Chondrocyte (in vitro differentiated cells): ENCODE measurements around the gene DTWD2. TPM values are rescaled to one million over a fixed set of nuclear protein-coding genes. Genes with fewer than 3 reads are reported as not detected.

Experiments used
- DNase-seq: peaks from one replicate; pipeline ENCODE4 v3.0.0; 2021; ENCODE audit warnings: mixed read lengths, low spot score
- H3K27ac Mint-ChIP-seq: one replicate; pipeline ENCODE4 v1.8.0; 2021; ENCODE audit warnings: mild to moderate bottlenecking, moderate library complexity, mixed read lengths; ENCODE audit not compliant: unreplicated experiment
- H3K27me3 Mint-ChIP-seq: 2 replicates; pipeline ENCODE4 v1.8.0; 2021; ENCODE audit warnings: low read depth, mixed read lengths
- H3K36me3 Mint-ChIP-seq: 2 replicates; pipeline ENCODE4 v1.8.0; 2021; ENCODE audit warnings: low read depth, mixed read lengths
- H3K4me1 Mint-ChIP-seq: 2 replicates; pipeline ENCODE4 v1.8.0; 2021; ENCODE audit warnings: low read depth, mild to moderate bottlenecking, mixed read lengths
- H3K4me3 Mint-ChIP-seq: one replicate; pipeline ENCODE4 v1.8.0; 2021; ENCODE audit warnings: mild to moderate bottlenecking, moderate library complexity, mixed read lengths; ENCODE audit not compliant: unreplicated experiment
- H3K9me3 Mint-ChIP-seq: 2 replicates; pipeline ENCODE4 v1.8.0; 2021; ENCODE audit warnings: low read depth, mixed read lengths
- long read RNA-seq: library from polyadenylated mRNA; stranded (forward); transcript quantifications from one replicate; pipeline ENCODE4 v2.0.0, GENCODE V29; 2021
- total RNA-seq: library from RNA; stranded (reverse); gene quantifications from 3 replicates; pipeline ENCODE4 v1.2.1, GENCODE V29; 2021
- TF ChIP-seq, protein P1 (sequence below): fragments of 200-600 bp; sonication (generic); IDR thresholded peaks from 2 replicates; pipeline ENCODE4 v1.5.0; 2021; ENCODE audit warnings: antibody characterized with exemption, mild to moderate bottlenecking, moderate library complexity

Gene DTWD2
- 7.9 to 10.5 TPM (median 9.0 TPM) in 3 replicates for total RNA-seq
- long read RNA-seq, partial matches to known transcripts = 0 of 4 reads
- long read RNA-seq, other reads (novel, unspliced or antisense) = 2 of 4 reads

DNA sequence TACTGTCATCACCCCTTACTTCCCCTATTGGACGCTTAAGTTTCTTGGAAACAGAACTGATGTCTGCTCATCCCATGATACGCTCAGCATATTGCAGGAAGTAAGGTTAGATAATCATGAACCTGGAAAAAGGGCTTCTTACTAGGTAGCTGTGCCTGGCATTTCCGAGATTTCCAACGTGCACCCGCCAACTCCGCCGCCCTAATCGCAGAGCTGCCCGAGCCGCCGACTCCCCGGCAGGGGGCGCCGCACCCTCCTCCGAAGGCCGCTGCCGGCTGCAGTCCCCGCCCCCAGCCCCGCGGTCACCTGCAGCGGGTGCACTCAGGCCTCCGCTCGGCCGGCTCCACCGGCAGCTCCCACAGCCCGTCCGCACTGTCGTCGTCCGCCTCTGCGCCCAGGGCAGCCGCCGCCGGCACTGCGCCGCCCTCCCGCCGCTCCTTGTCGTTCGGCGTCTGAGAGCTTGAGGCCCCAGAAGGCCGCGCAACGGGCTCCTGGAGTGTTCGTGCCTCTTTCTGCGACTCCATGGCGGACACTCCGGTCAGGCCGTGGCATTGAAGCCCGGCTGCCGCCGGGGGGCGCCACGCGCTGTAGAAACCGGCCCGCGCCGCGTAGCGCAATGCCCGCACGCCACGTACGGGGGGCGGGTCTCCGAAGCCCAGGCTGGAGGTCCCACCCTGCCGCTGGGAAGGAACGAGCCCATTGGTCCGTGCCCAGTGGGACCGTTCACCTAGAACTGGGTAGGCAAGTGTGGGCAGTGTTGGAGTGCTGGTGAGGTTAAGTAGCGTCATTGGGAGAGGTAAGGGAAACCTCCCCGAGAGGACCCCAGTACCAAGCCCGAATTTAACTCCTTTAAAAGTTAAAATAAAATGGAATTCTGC, at the start of gene DTWD2:
TSS of gene DTWD2 (minus strand) at position 560 of the 878 bp plus-strand sequence. CDS start at position 524, 36 bp downstream.
- peak; percentile 97 for DNase-seq
- H3K36me3 Mint-ChIP-seq = peaks cover 1% of the 10 kb centered on the region
- peak within 1 kb of the TSS; percentile 73 for H3K4me3 Mint-ChIP-seq
- peaks cover 36% of the 10 kb centered on the region for H3K4me1 Mint-ChIP-seq
- H3K27me3 Mint-ChIP-seq = no peaks in the 10 kb centered on the region
- peaks cover 4% of the 10 kb centered on the region for H3K9me3 Mint-ChIP-seq
- TF ChIP-seq, protein P1, sequence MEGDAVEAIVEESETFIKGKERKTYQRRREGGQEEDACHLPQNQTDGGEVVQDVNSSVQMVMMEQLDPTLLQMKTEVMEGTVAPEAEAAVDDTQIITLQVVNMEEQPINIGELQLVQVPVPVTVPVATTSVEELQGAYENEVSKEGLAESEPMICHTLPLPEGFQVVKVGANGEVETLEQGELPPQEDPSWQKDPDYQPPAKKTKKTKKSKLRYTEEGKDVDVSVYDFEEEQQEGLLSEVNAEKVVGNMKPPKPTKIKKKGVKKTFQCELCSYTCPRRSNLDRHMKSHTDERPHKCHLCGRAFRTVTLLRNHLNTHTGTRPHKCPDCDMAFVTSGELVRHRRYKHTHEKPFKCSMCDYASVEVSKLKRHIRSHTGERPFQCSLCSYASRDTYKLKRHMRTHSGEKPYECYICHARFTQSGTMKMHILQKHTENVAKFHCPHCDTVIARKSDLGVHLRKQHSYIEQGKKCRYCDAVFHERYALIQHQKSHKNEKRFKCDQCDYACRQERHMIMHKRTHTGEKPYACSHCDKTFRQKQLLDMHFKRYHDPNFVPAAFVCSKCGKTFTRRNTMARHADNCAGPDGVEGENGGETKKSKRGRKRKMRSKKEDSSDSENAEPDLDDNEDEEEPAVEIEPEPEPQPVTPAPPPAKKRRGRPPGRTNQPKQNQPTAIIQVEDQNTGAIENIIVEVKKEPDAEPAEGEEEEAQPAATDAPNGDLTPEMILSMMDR = peak; percentile 99
- peak within 1 kb of the TSS; percentile 71 for H3K27ac Mint-ChIP-seq

- TF ChIP-seq, protein P1 = no peak
- Mint-ChIP-seq H3K27ac (no peak overlapping the region), H3K9me3 (no peaks in the 10 kb centered on the region), H3K36me3 (no peaks in the 10 kb centered on the region), H3K4me3 (no peak overlapping the region), H3K4me1 (peaks cover 4% of the 10 kb centered on the region), H3K27me3 (no peaks in the 10 kb centered on the region)
- DNase-seq = no peak
These were observed 49.3 kb upstream of the DTWD2 start for GRCh38 chr5:119037496-119038215.

GRCh38 chr5:119036101-119036762, 47.9 kb upstream of the DTWD2 start:
- Mint-ChIP-seq H3K27ac (no peak overlapping the region), H3K4me3 (no peak overlapping the region), H3K36me3 (no peaks in the 10 kb centered on the region), H3K27me3 (no peaks in the 10 kb centered on the region), H3K9me3 (no peaks in the 10 kb centered on the region), H3K4me1 (peaks cover 4% of the 10 kb centered on the region)
- no peak for DNase-seq
- TF ChIP-seq, protein P1 = no peak

DNA sequence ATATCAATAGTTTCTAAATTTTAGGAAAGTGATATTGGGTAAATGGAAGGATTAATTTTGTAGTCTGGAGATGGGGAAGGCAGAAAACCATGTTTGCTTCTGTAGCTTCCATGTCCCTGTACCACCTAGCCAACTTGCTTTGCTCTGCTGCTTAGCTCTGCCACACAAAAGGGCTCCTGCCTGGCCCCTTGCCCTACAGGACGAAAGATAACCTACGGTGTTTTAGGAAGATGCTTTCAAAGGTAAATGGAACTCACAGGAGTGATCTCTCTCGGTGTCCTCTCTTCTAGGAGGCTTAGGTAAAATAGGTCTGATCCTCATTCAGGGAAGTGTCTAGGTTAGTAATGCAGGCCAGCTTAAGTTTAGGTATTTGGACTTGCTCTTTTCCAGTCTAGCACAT, 44.8 kb upstream of the DTWD2 start:
- H3K4me1 Mint-ChIP-seq = peaks cover 9% of the 10 kb centered on the region
- no peaks in the 10 kb centered on the region for H3K9me3 Mint-ChIP-seq
- no peaks in the 10 kb centered on the region for H3K36me3 Mint-ChIP-seq
- H3K27ac Mint-ChIP-seq = no peak overlapping the region
- no peak for DNase-seq
- TF ChIP-seq, protein P1 = no peak
- no peaks in the 10 kb centered on the region for H3K27me3 Mint-ChIP-seq
- no peak overlapping the region for H3K4me3 Mint-ChIP-seq

DNA sequence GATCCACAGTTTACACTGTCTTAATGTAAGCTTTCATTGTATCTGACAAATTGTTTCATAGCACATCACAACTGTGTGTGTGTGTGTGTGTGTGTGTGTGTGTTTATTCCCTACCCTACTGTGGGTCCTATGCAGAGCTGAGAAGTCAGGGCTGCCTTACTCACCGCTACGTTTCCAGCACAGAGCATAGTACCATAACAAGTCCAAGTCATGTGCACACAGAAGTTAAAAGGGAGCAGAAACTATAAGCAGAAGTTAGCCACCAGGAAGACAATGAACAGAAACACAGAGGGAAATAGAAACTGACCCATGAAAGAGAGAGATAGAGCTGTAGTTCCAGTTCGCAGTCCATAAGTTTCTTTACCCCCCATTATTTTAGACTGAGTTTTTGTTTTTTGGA, 44.3 kb upstream of the DTWD2 start:
- no peaks in the 10 kb centered on the region for H3K27me3 Mint-ChIP-seq
- H3K4me3 Mint-ChIP-seq = no peak overlapping the region
- DNase-seq = no peak
- no peaks in the 10 kb centered on the region for H3K9me3 Mint-ChIP-seq
- TF ChIP-seq, protein P1 = no peak
- H3K36me3 Mint-ChIP-seq = no peaks in the 10 kb centered on the region
- no peak overlapping the region for H3K27ac Mint-ChIP-seq
- H3K4me1 Mint-ChIP-seq = peaks cover 9% of the 10 kb centered on the region
